ENCODE measurements around the gene TUBGCP2.
"Not testable (repeated sequence)": the region's sequence is repeated elsewhere in the genome, so short reads cannot be mapped to it uniquely, and the experiment has no call there.

Gene TUBGCP2

DNA sequence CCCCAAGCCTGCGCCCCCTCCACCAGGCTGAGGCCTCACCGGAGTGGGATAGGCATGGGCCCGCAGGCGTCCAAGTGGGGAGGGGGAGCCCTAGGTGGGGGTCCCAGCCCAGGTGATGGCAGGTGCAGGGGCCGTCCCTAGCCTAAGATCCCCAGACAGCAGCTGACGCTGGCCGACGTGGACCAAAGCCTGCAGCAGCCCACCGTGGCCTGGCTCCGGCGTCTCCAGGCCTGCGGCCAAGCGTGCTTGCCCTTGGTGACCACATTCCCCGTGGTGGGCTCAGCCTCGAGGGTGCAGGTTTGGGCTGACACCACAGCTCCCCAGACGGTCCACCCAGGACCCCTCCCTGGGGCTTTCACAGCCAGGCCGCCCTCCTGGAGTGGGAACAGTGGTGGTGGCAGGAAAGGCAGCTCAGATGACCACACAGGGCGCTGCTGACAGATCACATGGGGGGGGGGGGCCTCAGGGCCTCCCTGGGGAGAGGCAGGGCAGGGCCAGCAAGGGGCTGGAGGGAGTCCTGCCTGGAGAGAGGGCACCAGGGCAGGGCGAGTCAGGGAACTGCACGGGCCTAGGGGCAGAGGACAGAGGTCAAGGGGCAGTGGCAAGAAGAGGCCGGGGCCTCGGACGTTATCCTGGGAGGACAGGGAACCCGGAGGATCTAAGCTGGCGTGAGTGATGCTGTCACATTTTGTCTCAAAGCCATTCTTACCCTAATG is 31.2 kb downstream of the TUBGCP2 start:
- DNase-seq: no peak

DNA sequence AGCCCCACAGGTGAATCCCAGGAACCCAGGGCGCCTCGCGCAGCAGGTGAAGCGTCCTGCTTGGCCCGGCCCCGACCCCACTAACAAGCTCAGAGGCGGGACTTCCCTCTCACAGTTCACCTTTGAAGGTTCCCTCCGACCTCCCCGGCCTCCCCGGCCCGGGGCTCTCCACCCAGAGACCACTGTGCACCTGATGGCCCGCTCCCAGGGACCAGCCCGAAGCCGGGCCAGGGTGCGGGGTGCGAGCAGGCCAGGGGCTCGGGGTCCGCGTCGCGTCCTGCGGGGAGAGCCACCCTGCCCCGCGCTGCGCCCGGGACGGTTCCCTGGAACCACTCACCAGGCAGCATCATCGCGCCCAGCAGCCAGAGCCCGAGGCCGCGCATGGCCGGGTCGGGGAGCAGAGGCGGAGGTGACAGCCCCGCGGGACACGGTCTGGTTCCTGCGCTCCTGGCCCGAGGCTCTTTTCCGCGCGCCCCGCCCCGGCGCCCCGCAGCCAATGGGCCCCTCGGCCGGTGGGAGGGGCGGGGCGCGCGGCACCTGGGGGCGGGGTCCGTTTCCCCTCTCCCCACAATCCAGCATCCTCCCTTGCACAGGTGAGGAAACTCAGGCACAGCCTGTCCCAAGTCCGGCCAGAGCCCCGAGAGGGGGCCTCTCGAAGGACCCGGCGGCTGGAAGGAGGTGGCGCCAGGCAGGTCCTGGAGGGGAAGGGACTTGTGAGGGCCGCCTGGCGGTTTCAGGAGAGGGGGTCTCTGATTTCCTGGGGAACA is 32.1 kb downstream of the TUBGCP2 start, which contains the start of gene ADAM8:
TSS of gene ADAM8 (minus strand) at position 434 of the 767 bp plus-strand sequence. CDS start at position 383, 51 bp downstream.
- DNase-seq: peak; percentile 68

DNA sequence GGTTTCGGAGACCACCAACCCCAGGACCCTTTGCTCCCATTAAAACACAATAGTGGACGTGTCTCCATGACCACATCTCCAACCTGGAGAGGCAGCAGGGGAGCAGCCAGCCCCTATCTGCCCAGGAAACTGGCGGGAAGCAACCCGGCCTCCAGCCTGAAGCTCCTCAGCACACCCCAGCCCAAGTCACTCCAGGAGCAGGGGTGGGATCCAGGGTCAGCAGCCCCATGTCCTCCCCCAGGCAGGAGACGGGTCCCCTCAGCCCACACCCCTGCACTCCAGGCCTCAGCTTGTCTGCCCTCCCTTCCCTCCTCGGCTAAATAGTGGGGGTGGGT is 32.6 kb downstream of the TUBGCP2 start:
- no peak for DNase-seq

DNA sequence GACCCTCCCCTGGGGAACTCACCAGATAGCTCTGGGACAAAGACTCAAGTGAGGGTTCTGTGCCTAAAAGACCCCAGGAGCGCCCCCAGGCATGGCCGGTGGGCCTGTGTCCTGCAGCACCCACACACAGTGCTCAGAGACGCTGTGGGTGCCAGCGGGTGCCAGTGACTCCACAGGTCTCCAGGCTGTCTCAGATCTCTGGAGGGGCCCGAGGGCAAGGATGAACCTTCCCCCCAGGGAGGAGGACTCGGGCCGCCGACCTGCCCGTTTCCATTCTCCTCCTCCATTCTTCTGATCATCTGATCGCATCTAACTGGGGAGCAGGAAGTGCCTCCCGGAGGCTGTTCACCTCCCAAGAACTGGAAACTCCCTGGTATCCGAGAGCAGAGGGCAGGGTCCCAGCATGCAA is 33.0 kb downstream of the TUBGCP2 start:
- DNase-seq: peak; percentile 70

DNA sequence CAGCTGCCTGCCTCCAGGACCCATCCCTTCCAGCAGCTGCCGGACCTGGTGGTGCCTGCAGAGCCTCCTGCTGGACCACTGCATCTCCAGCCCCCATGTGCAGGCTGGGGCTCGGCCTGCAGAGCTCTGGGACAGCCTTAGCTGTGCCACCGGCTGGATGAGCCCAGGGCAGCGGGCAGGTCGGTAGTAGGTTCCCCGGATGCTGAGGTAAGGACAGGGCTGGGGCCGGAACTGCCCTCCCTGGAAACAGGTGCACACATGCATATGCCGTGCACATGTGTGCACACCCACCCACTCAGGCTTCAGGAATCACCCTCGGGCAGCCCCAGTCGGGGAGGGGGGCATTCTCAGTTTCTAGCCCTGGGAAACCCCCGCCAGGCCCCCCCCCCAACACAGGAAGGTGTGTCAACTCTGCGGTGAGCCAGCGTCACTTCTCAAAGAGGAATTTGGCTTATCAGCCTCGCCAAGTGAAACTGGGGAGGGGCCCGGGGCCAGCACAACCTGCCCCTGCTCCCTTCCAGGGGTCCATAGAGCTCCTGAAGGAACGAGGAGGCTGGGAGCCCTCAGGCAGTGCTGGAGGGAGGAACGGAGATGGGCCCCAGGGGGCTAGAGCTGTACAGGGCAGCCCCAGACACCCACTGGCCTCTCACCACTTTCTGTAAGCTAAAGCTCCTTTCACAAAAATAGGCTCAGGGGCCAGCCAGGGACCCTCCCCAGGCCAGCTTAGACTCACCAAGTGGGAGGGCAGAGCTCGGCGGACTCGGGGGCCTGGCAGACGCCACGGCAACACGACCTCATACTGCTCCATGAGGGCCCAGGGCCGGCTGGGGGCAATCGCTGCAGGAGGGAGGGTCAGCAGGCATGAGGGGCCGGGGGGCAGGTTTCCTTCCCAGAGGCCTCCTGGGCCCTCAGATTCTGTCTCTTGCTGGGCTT is 33.7 kb downstream of the TUBGCP2 start:
- DNase-seq: peak; percentile 84

DNA sequence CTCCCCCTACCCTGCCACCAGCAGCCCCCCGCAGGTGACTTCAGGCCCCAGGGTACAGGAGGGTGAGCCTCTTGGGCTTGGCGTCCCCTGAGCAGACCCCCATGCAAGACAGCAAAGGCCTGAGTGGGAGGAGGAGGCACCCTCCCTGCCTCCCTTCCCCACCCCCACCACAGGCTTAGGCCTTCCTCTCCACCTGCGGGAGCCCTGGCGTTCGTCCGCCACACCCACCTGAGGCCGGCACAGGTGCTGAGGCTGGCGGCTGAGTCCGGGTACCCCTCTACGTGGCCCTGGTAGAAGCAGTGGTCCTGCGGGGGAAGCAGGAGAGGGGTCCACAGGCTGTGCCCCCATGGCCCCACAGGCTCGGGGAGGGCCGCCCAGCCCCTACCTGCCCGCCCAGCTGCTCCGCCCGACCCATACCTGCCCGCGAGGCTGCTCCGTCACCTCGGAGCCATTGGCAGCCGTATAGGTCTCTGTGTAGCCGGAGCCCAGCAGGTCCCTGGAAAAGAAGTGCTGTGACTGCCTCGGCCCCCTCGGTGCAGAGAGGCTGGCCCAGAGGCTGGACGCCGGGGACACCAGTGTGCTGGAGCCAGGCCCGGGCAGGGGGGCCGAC is 35.0 kb downstream of the TUBGCP2 start:
- DNase-seq: no peak

DNA sequence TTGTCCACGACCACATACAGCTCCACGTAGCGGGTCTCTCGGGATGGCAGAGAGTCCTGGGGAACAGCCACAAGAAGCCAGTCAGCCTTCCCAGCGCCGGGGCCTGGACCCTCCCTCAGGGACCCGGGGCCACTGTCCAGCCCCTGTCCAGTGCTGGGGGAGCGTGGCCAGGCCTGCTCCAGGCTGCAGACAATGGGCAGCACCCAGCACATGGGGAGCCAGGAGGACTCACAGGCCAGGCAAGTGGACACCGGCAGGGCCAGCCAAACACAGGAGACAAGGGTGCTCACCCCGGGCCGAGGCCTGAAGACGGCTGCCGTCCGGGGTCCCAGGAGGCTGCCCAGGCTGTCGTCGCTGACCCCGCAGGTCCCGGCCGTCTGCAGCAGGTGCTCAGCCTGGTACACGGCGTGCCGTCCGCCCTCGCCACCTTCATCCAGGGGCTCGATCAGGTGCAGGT is 35.7 kb downstream of the TUBGCP2 start:
- no peak for DNase-seq

DNA sequence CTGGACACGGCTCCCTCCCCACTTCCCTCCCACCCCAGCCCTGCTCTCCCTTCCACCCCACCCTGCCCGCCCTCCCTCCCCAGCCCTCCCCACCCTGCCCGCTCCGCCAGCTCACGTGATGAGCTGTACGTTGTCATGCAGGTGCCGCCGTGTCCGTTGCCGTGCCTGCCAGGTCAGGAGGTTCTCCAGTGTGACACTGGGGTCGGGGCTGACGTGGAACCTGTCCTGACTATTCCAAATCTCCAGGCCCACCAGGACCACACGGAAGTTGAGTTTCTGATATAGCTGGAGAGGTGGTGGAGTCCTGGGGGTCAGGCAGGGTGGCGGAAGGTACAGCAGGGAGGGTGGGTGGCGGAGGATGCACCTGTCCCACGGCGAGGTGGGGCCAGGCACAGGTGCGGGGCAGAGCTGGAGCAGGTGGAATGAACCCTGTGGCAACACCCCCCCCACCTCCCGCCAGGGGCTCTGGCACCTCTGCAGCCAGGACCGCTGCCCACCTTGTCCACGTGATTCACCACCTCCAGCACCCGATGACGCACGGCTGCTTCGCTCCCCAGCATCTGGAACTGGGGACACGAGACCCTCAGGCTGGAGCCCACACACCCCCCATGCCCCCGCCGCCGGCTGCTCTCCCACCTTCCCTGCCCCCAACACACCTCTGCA is 36.2 kb downstream of the TUBGCP2 start:
- no peak for DNase-seq

DNA sequence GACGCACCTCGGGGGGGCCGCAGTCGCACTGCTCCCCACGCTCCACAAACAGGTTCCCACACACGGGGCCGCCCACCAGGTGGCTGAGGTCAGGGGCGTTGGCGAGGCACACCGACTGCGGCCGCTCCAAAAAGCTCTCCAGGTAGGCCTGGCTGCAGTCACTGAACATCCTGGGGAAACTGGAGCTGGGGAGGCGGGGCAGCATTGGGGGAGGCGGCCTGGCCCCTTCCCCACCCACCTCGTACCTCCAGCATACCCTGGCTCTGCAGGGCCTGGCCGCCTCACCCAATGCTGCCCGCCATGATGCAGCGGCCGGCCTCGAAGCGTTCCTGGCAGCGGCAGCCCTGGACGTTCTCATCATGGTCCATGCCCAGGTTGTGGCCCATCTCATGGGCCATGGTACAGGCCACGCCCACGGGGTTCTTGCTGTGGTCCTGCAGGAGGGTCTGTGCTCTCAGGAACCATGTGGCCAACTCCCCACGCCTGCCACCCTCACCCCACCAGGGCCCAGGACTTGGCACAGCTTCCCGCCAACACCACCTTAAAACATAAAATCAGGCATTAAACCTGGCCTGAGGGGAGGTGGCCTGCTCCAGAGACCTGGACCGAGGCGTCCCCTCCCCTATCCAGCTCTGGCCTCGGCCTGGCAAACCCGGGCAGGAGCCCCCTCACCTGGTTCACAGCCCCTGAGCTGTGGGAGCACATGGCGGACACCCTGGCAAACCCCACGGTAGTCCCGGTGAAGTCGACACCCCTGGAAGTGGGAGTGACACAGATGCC is 37.0 kb downstream of the TUBGCP2 start:
- no peak for DNase-seq

DNA sequence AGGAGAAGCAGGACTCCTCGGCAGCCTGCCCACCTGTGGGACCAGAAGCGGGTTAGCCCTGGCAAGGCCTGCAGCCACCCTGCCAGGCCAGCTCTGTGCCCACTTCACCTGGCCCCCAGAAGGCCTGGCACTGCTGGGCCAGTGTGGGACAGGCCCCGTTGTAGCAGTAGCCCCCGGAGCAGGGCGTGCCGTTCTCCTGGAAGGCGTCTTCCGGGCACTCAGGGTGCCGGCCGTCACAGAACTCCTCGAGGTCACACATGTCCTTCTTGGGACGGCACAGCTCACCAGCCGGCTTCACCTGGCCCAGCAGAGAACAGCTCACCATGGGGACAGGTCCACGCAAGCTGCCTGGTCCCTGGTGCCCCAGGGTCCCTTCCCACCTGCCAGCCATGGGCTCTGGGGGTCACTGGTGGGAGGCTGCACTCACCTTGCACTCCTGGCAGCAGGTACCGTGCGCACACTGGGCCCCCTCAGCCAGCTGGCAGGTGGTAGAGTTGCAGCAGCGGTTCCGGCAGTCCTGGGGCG is 37.8 kb downstream of the TUBGCP2 start:
- DNase-seq: no peak

DNA sequence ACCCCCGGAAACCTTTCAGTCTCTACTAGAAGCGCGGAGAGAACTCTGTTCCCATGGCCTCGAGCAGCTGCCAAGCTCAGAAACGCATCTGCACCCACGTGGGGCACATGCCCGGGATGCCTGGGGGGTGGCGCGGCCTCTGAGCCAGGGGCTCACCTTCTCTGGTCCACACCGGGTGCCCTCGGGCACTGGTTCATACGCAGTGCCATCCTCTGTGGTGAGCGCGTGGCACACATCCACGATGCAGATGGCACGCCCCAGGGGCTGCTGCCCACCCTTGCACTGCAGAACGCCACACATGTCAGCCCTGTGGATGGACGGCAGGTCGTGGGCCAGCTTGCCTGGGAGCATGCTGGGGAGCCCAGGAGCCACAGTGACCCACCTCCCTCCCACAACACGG is 38.5 kb downstream of the TUBGCP2 start:
- no peak for DNase-seq

DNA sequence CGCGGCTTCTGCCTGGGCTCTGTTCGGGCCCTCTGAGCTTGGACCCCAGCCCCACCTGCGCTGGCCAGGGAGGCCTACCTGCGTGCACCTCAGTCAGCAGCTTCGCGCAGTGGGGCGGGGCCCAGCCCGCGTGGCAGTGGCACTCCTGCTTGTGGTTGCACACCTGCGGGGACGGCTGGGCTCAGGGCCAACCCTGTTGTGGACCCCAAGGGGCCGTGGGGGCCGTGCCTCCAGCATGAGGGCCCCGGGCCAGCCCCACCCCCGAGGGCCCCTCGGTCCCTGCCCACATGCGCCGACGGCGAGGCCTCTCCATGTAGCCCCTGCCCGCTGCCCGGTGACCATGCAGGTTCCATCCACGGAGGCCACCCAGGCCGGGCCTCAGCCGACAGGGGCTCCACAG is 39.3 kb downstream of the TUBGCP2 start:
- DNase-seq: no peak

DNA sequence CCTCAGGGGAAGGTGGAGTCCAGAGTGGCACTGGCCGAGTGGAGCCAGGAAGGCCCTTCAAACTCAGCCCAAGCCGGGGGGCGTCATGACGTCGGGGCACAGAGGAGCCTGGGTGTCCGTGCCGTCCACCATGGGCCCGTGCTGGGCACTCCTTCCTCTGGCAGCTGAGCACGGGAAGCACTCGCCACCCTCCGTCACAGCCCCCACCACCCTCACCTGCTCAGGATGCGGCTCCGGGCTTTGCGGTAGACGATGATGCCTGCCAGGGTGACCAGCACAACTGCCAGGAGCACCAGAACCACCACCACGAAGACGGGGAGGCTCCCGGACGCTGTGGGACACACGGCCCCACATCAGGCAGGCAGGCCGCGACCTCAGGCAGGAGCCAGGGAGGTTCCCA is 40.1 kb downstream of the TUBGCP2 start:
- DNase-seq: no peak

DNA sequence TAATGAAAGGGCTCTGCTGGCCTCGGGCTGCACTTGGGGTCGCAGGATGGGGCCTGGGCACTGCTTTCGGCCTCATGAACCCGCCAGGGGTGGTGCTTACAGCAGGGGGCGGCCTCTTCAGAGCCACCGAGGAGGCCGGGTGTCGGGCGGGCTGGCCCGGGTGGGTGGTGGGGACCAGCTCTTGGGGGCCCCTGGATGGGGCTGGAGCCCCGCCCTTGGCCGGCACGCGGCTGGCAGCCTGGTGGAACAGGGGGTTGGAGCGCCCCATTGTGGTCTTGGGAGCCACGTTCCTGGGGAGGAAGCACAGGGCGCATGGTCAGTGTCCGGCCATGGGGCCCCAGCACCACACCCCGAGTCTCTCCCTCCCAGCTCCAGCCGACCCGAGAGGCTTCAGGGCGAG is 40.8 kb downstream of the TUBGCP2 start:
- DNase-seq: no peak

DNA sequence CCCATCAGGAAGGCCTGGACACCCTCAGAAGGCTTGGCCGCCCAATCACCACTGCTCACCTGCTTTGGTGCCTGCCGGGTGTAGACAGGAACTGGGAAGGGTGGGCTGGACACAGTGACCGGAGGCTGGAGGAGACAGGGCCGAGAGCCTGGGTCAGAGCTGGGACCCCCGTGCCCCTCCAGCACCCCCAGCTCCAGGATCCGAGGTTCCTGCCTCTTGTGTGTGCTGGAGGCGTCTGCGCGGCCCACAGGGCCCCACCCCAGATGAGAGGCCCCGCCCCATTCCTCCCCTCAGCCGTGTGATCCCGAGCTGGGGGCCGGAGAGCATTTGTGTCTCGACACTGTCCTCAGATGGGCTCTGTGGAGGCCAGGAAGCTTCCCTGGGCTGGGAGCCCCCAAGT is 41.4 kb downstream of the TUBGCP2 start:
- no peak for DNase-seq

DNA sequence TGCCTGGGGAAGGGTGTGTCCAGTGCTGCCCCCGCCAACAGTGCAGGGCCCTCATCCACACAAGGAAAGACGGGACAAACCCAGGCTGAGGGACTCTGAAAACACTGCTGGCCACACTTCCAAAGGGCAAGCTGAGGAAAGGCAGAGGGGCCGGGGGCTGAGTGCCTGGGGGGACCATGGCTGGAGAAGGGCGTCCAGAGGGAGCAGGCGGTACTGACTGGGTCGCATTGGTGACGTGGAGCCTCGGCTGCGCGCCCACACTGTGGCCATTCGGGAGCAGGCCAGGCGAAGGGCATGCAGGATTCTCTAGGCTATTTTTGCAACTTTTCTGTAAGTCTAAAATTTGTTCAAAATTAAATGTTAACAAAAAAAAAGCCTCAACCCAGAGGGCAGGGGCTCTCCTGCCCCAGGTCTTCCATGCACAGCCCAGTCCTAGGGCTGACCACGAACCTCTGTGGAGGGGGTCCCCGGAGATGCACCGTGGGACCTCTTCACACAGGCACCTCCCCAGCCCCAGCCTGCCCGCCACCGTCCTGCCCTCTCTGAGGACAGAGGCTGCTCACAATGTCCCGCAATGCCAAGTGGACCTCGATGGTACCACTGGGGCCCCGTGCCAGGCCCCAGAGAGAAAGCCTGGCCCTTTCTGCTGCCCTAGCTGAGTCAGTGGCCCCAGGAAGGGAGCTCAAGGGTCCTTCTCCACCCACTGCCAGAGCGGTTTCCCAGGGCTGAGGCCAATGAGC is 42.4 kb downstream of the TUBGCP2 start:
- no peak for DNase-seq

DNA sequence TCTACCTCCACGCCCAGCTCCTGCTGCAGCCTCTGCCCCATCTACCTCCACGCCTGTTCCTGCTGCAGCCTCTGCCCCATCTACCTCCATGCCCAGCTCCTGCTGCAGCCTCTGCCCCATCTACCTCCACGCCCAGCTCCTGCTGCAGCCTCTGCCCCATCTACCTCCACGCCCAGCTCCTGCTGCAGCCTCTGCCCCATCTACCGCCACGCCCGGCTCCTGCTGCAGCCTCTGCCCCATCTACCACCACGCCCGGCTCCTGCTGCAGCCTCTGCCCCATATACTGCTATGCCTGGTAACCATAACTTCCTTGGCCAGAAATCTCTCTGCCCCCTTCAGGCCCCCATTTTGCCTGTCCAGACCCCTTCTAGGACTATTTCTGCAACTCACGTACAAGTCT is 43.6 kb downstream of the TUBGCP2 start:
- not testable (repeated sequence) for DNase-seq

DNA sequence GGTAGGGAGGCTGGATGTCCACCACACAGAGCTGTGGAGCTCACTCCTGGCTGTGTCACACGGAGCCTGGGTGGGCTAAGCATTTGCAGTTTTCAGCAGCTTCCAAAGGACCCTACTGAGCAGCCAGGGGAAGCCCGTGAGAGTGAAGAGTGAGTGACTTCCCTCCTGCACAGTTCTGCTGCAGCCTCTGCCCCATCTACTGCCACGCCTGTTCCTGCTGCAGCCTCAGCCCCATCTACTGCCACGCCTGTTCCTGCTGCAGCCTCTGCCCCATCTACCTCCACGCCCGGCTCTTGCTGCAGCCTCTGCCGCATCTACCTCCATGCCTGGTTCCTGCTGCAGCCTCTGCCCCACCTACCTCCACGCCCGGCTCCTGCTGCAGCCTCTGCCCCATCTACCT is 44.2 kb downstream of the TUBGCP2 start:
- peak; percentile 37 for DNase-seq

DNA sequence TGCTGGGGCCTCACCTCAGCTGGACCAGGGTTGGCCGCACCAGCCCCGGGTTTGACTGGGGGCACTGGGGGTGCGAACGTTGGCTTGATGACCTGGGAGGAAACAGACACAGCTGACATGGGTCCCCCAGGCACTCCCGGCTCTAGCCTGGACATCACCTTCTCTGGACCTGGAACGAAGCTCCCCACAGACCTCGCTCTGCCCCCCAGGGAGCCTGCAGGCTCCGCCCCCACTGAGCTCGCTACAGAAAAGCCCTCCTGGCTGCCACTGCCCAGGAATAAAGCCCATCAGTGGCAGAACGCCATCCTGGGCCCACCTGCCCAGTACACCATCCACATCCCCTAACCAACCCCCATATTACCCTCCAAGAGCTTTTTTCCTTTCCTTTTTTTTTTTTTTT is 45.0 kb downstream of the TUBGCP2 start:
- DNase-seq: no peak

DNA sequence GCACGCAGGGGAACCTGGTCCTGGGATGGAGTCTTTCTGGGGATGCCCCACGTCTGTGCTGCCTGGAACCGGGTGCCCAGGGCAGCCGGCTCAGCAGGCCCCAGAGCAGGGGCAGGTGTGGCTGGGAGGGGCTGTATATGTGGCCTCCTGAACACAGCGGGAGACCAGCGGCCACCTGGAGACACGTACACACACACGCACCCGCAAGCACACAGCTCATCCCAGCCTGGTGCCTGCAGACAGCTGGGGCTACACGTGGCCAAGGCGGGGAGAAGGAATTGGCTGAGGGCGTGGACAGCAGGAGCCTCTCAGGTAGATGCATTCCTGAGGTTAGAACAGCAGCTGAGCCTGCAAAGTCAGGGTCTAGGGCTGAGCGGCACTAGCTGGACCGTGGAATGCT is 46.0 kb downstream of the TUBGCP2 start:
- DNase-seq: no peak

Data from activated CD4-positive, alpha-beta T cell treated with anti-CD3 and anti-CD28 coated beads, Interleukin-2, amount 50 U/mL, for 16 hours (primary cell).